AG04449 (cell line): ENCODE measurements around the gene ARHGAP22.

Experiments
- CTCF ChIA-PET: fragments of 350-600 bp; formaldehyde crosslinking; extraction: SDS; loops from one replicate; lab custom pipeline; 2021; ENCODE audit warnings: antibody characterized with exemption; lab: Yijun Ruan, JAX
- POLR2A ChIA-PET: fragments of 400-600, 350-600 bp; formaldehyde crosslinking; extraction: SDS; loops from one replicate; lab custom pipeline; 2020; ENCODE audit warnings: antibody characterized with exemption, inconsistent platforms; lab: Yijun Ruan, JAX
- DNase-seq: peaks from one replicate; pipeline ENCODE4 v3.0.0-alpha.2; 2010; ENCODE audit warnings: low read depth, low spot score
- H3K4me3 ChIP-seq: 2 replicates; pipeline ENCODE4 v1.5.1; 2011; ENCODE audit warnings: low read depth, mild to moderate bottlenecking, control low read depth, low read length
- TF ChIP-seq, protein P1 (sequence below): IDR thresholded peaks from one replicate; pipeline ENCODE4 v1.5.1; 2011; ENCODE audit warnings: mild to moderate bottlenecking, moderate library complexity, low read length, control low read depth, inconsistent platforms; ENCODE audit not compliant: insufficient read depth; ENCODE audit errors: missing control alignments

ARHGAP22 gene

DNA sequence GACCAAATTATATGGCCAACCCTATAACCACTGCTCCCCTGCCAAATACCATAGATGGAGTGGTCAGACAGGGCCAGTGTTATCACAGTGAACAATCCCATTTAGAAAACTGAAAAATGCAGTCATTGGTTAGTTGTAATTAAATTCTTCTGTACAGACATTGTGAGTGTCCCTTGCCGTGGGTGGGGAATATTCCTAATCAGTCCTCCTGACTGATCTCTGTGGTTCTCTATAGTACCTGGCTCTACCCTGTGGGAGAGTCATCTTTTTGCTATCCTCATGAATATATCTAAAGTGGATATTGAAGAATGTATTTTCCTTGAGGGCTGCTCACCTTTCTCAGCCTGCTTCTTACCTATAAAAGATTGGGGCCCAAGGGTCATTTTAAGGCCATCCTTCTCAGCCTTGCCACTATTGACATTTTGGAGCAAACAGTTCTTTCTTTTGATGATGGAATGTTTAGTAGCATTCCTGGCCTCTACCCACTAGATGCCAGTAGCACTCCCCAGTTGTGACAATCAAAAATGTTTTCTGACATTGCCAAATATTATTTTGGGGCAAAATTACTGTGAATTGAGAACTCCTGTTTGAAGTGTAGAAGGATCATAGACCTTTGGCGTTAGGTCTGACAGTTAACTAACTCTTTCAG is 188.2 kb downstream of the ARHGAP22 start:
- ChIA-PET CTCF (interaction anchor here (0.7 to 4.0 kb wide), 3 partner anchors 26 to 240 kb away, joined by 3 to 13 read pairs (median 6); no protein-coding TSS in a partner anchor), POLR2A (no interaction called here)
- TF ChIP-seq, protein P1, sequence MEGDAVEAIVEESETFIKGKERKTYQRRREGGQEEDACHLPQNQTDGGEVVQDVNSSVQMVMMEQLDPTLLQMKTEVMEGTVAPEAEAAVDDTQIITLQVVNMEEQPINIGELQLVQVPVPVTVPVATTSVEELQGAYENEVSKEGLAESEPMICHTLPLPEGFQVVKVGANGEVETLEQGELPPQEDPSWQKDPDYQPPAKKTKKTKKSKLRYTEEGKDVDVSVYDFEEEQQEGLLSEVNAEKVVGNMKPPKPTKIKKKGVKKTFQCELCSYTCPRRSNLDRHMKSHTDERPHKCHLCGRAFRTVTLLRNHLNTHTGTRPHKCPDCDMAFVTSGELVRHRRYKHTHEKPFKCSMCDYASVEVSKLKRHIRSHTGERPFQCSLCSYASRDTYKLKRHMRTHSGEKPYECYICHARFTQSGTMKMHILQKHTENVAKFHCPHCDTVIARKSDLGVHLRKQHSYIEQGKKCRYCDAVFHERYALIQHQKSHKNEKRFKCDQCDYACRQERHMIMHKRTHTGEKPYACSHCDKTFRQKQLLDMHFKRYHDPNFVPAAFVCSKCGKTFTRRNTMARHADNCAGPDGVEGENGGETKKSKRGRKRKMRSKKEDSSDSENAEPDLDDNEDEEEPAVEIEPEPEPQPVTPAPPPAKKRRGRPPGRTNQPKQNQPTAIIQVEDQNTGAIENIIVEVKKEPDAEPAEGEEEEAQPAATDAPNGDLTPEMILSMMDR = no peak
- H3K4me3 ChIP-seq = no peak overlapping the region
- no peak for DNase-seq

DNA sequence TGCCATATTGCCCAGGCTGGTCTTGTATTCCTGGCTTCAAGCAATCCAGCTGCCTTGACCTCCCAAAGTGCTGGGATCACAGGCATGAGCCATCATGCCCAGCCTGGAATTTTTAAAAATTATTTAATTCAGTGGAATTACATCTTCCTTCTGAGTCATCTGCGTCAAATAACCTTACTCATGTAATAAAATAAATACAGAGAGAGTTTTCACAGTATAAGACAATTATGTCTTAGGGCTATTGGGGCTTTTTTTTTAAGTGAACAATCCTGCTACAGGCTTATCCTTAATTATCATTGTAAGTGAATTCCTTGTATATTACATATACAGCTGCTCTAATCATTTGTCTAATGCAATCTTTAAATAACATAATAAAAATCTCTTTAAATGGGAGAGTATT is 190.1 kb downstream of the ARHGAP22 start:
- CTCF ChIA-PET = interaction anchor here (1.3 to 4.0 kb wide), 2 partner anchors 19 to 241 kb away, joined by 3 to 13 read pairs; no protein-coding TSS in a partner anchor
- POLR2A ChIA-PET = no interaction called here
- DNase-seq = no peak
- no peak overlapping the region for H3K4me3 ChIP-seq
- TF ChIP-seq, protein P1 = no peak

DNA sequence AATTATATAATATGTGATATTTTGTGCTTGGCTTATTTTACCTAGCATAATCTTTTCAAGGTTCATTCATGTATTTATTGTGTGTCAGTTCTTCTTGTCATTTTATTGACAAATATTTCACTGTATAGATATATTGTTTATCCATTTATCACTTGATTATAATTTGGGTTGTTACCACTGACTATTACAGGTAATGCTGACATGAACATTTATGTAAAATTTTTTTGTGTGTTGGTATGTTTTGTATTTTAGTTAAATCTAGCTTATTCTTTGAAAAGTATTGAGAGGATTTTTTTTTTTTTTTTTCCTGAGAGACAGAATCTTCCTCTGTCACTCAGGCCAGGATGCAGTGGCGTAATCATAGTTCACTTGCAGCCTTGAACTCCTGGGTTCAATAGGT is 190.7 kb downstream of the ARHGAP22 start:
- ChIA-PET CTCF (interaction anchor here (1.4 to 4.0 kb wide), 2 partner anchors 15 to 242 kb away, joined by 4 to 13 read pairs; no protein-coding TSS in a partner anchor), POLR2A (no interaction called here)
- DNase-seq = no peak
- H3K4me3 ChIP-seq = no peak overlapping the region
- TF ChIP-seq, protein P1 = no peak

DNA sequence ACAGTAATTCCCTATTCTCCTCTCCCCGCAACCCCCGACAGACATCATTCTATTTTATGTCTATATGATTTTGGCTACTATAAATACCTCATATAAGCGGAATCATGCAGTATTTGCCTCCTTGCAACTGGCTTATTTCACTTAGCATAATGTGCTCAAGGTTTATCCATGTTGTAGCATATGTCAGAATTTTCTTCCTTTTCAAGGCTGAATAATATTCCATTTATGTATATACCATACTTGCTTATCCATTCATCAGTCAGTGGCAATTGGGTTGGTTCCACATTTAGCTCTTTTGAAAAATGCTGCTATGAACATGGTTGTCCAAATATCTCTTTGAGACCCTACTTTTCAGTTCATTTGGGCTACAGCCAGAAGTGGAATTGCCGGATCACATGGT is 191.9 kb downstream of the ARHGAP22 start:
- ChIA-PET CTCF (interaction anchor here (1.4 kb wide), 1 partner anchor 13 kb away, joined by 4 read pairs; no protein-coding TSS in a partner anchor), POLR2A (no interaction called here)
- H3K4me3 ChIP-seq = no peak overlapping the region

DNA sequence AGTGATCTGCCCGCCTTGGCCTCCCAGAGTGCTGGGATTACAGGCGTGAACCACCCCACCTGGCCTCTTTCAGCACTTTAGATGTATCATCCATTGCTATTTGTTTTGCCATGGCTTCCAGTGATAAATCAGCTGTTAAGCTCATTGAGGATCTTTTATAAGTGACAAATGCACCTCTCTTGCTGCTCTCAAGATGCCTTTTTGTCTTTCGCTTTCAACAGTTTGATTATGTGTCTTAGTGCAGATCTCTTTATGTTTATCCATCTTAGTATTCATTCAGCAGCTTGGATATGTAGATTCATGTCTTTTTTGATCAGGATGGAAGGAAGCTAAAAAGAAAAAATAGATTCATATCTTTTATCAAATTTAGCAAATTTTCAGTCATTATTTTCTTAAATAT is 192.8 kb downstream of the ARHGAP22 start:
- H3K4me3 ChIP-seq = no peak overlapping the region
- CTCF ChIA-PET = no interaction called here
- POLR2A ChIA-PET = interaction anchor here (0.7 kb wide), 1 partner anchor 41 kb away, joined by 3 read pairs; no protein-coding TSS in a partner anchor
- TF ChIP-seq, protein P1 = no peak
- no peak for DNase-seq

More for the DNA sequence above, 191.9 kb downstream of the ARHGAP22 start:
- TF ChIP-seq, protein P1 = no peak
- DNase-seq = no peak

GRCh38 chr10:48411510-48411909 is 193.4 kb downstream of the ARHGAP22 start:
- DNase-seq = no peak
- ChIA-PET CTCF (no interaction called here), POLR2A (interaction anchor here (0.7 kb wide), 1 partner anchor 41 kb away, joined by 3 read pairs; no protein-coding TSS in a partner anchor)
- TF ChIP-seq, protein P1 = no peak
- H3K4me3 ChIP-seq = no peak overlapping the region
